HG03558 (cell line): Measurements from ENCODE around the gene HES7.

ENCODE experiments used
- ATAC-seq: cut with Tn5 transposase; IDR thresholded peaks from one replicate; pipeline ENCODE4 v1.9.1; 2021; ENCODE audit warnings: moderate number of reproducible peaks; ENCODE audit not compliant: unreplicated experiment; ENCODE audit errors: extremely low read depth

HES7 gene

DNA sequence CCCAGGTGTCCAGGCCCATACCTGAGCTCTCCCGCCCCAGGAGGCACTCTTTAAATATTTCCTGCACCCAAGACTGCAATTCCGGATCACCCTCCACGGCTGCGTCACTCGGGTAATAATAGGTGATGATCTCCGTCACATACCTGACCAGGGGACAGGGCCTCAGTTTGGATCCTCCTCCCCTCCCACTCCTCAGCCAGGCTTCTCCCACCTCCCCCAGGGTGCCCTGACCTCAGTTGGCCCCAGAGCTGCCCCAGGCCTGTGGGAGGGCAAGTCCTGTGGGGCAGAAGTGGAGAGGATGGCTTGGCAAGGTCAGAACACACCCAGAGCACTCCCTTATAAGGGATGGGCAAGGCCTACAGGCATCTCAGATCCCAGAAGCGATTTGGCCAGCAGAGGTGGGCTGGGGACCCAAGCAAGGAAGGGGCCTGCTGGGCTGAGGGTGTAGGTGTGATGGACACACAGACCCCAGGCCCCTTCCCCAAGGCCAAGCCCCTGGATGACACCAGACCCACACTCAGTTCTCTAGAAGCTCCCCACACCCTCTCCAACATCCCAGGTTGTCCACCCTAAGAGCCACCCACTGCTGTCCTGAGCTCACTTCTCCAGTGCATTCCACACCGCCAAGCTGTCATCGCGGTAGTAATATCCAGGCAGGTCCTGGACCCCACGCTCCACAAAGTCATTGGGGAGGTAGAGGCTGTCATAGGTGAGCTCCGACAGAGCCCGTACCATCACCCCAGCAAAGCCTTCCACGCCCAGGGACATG is 48.1 kb downstream of the HES7 start:
- no peak for ATAC-seq

DNA sequence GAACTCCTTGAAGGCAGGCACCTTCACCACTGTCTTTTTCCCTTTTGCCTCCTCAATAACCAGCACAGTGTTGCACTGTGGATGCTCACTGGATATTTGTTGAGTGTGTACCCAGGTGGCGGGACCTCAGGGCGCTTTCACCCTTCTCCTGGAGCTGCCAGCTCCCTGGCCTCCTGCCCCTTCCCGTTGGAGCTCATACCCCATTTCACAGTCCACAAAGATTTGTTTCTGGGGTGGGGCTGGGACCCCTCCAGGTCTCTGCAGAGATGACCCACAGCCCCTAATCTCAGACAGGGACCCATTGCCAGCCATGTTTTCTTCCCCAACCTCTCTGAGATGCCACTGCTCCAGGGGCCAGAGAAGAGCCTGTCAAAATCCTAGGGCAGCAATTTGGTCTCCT is 48.8 kb downstream of the HES7 start:
- ATAC-seq: no peak

DNA sequence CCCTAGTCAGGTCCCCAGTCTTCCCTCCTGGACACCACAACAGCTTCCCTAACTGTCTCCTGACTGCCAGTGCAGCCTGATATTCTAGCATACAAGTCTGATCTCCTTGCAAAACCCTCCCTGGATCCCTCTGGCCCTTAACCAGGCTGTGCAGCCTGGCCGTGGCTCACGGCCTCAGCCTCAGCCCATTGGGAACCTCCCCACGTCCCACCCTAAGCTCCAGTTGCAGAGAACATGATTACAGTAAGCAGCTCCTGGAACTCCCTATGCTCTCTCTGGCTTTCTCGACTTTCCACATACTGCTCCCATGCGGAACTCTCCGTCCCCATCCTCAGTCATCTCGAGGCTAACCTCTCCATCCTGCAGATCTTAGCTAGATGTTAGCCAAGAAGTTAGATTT is 49.4 kb downstream of the HES7 start:
- ATAC-seq: no peak

DNA sequence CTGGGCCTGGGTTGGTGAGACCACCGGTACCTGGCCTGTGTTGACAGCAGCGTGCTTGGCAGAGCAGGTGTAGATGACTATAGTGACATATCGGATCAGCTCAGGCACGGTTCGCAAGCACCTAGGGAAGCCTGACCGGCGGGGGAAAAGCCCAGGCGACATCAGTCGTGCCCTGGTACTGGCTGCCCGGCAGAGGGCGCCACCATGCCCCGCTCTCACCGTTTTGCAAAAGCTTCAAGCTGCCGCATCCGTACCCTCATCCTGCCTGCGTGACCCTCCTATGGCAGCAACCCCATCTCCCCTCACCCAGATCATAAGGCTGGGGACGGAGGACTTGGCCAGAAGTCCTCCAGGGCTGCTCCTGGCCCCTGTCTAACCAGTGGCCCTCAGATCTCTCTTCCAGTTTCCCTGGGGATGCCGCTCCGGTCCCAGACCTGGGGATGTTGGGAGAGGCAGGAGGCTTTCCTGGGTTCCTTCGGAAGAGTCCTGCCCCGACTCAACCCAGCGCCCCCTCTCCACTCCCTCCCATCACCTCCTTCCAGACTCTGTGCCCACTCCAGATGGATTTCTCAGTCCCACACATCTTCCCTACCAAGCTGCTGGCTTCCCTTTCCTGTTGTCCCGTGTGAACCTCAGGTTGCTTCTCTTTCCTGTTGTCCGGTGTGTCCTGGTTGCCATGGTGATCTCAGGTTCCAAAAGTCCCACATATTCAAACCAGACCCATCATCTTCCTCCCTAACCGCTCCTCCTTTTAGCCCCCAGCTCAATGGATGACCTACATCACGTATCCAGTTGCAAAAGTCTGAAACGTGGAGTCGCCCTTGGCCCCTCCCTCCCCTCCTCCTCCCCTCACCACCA is 50.0 kb downstream of the HES7 start:
- ATAC-seq: no peak

DNA sequence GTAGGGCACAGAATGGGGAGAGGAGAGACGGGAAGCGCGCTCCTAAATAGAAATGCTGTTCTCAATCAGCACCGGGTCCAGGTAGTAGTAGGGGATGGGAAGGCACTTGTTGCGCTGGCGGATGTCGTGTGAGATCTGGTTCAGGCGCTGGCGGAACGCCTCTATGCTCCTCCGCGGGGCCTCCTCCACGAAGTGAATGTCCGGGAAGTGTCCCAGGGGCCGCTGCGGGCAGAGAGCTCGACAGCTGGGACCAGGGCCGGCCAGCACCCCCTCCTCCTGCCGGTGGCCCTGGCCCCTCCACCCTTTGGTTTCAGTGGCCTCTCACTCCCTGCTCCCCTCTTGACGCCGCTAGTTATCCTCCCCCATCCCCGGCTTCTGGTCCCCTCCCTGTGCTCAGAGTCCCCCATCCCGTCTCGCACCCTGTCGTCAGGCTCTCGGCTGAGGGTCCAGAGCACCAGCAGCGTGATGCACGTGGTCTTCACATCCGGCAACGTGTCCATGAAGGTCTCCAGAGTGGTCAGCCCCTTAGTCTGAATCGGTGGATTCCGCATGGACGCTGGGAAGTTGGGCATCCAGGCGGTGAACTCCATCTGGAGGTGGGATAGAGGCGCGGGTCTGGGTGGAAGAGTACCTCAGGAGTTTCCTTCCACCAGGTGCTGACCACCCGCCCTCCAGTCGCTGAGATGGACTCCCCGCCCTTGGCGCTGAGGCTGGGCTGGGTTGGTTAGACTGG is 51.0 kb downstream of the HES7 start:
- ATAC-seq: no peak

DNA sequence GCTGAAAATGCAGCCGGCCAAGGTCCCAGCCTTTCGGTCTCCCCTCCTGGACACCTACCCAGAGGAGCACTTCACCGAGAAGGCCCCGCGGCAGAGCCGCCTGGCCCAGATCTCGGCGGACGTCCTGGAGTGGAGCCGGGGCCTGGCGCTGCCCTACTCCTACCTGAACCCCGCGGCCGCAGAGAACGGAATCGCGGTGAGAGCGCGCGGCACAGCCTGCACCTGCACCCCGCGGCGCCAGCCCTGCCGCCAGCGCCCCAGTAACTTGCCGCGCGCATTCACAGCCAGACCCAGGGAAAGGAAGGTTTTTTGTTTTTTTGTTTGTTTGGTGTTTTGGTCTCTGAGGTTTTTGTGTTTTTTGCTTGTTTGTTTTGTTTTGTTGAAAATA is 51.6 kb downstream of the HES7 start:
- no peak for ATAC-seq

DNA sequence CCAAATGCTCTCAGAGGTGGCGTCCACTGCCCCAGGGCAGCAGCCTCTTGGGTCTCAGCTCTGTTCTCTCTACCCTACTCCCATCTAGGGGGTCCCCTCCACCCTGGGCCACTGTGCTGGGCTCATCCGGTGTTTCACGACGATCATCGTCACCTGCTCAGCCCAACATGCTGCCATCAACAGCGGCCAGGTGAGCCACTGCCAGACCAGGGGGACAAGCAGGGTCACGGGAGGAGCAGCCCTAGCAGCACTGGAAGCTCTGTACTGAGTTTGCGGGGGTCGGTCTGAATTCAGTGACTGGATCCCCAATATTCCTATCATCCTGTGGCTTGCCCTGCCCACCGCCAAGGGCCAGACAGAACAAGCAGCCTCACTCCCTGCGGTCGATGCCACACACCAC is 52.4 kb downstream of the HES7 start:
- no peak for ATAC-seq
